ENCODE data around the gene BICD1.
"Not testable (repeated sequence)": the region's sequence is repeated elsewhere in the genome, so short reads cannot be mapped to it uniquely, and the experiment has no call there.

The BICD1 gene

DNA sequence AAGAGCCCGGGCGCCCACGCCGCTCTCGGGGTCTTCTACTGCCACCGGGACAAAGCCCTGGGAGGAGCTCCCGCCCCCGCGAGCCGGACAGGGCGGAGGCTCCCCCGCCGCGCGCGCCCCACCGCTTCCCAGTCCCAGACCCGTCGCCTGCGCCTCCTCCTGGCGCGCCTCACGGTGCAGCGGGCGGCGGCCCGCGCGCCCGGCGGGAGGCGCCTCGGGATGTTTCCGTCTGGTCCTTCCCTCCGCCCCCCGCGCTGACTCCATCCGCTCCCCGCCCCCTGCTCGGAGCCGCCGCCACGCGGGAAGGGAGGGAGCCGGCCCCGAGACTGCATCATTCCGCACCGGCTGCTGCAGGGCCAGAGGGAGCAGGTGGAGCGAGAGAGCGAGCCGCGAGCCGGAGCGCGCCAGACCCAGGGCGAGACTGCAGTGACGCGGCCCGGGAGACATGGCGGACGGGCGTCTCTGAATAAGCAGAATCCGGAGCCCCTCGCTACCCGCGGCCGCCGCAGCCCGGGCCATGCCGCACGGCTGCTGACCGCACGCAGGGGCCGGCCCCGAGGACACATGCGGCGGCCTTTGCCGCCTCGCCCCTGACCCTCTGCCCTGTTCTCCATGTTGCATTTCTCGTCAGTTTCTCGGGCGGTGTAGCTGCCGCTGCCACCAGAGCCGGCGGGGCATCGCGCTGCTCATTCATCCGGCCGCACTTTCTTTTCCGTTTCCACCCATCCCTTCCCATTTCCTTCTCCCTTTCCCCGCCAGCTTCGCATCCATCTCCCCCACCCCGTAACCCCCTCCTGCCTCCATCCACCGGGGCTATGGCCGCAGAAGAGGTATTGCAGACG lies at the start of gene BICD1:
Gene BICD1, plus strand, starts transcription at position 331 of the 842 bp plus-strand sequence. Its CDS starts 485 bp downstream, at position 816.
- no peak for FAIRE-seq

DNA sequence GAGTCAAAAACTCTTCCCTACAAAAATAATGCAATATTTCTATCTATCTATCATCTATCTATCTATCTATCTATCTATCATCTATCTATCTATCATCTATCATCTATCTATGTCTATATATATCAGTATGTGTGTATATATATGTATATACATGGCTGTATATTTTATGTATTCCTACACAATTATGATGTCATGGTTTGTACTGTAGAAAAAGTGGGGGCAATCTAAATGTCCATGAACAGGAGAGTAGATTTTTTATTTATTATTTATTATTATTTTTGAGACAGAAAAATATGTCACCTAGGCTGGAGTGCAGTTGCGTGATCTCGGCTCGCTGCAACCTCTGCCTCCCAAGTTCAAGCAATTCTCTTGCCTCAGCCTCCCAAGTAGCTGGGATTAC lies 45.6 kb upstream of the BICD1 start:
- FAIRE-seq = no peak

DNA sequence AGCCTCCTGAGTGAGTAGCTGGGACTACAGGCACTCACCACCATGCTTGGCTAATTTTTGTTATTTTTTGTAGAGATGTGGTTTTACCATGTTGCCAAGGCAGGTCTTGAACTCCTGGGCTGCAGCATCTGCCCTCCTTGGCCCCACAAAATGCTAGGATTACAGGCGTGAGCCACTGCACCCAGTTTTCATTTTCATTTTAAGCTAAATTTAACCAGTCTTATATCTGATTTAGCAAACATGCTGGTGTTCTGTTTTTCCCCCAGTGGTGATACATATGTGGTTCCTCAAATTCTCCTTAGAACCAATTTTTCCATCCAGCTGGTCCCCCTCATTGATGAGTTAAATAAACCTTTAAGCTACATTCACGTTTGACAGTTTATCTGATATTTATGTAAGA lies 43.8 kb upstream of the BICD1 start:
- no peak for FAIRE-seq

DNA sequence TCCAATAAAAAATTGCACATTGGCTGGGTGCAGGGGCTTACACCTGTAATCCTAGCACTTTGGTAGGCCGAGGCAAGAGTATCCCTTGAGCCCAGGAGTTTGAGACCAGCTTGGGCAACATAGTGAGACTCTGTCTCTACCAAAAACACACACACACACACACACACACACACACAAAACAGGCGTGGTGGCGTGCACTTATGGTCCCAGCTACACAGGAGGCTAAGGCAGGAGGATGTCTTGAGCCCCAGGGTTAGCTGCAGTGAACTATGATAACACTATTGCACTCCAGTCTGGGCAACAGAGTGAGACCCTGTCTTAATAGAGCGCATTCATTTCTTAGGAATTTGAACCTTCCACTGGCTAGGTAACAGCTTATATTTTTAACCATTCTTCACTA lies 42.9 kb upstream of the BICD1 start:
- no peak for FAIRE-seq

DNA sequence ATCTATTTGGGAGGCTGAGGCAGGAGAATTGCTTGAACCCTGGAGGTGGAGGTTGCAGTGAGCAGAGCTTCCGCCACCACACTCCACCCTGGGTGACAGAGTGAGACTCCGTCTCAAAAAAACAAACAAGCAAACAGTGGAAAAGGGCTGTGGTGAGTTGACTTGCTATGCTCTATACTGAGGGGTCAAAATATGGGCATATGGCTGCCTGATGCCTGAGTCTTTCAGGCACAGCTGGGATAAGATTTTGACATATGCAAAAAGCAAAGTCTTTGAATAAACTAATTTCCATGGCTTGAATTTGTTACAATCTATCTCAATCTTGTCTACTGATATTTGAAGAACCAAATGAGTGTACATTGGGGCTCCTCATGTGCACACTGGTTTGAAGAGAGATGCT lies 40.4 kb upstream of the BICD1 start:
- FAIRE-seq = no peak

DNA sequence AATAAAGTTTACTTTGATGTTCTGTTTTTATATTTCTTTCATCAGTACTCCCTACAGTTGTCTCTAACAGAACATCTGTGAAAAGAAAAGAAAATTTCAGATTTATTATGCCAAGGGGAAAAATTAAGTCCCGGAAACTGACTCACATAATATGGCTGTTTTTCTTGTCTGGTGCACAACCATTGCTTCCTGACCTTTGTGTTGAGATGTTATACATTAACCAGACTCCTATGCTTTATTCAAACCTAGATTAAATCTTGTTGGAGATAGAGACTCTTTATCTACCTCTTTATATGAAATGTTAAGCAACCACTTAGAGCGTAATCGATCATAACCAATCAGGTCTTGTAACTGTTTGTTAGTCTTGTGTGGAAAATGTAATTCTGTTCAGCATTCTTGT lies 37.6 kb upstream of the BICD1 start:
- FAIRE-seq = no peak

DNA sequence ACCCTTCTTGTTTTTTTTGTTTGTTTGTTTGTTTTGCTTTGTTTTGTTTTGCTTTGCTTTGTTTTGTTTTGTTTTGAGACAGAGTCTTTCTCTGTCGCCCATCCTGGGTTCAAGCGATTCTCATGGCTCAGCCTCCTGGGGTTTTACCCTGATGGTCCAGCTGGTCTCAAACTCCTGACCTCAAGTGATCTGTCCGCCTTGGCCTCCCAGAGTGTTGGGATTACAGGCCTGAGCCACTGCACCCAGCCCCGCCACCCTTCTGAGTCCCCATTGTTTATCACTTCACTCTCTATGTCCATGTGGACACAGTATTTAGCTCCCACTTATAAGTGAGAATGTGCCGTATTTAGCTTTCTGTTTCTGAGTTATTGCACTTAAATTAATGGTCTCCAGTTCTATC lies 36.9 kb upstream of the BICD1 start:
- no peak for FAIRE-seq

DNA sequence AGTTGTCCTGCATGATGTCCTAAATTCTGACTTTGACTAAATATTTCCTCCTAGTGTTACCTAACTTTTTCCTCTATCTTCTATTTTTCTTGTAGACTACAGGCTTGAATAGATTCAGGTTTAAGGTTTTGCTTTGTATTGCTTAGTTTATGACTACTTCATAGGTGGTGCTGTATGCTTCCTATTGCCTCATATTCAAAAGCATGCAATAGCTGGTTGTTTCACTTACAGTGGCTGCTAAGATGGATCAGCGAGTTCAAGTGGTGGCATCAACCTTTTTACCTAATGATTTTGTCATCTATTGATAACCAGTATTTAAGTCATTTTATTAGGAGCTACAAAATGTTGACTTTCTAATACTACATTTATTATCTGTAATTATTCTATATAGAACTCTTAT lies 36.3 kb upstream of the BICD1 start:
- no peak for FAIRE-seq

DNA sequence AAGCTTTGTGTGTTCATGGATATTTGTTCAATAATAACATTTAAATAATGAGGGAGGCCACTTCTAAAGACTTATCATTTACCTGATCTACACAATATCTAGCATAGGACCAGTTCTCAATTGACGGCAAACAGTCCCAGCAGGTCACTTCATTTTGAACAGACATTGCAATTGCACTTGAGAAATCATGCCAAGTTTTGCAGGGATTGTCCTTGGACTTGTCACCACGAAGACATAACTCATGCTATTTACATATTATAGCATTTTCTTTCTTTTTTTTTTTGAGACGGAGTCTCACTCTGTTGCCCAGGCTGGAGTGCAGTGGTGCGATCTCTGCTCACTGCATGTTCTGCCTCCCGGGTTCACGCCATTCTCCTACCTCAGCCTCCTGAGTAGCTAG lies 34.5 kb upstream of the BICD1 start:
- FAIRE-seq = no peak

DNA sequence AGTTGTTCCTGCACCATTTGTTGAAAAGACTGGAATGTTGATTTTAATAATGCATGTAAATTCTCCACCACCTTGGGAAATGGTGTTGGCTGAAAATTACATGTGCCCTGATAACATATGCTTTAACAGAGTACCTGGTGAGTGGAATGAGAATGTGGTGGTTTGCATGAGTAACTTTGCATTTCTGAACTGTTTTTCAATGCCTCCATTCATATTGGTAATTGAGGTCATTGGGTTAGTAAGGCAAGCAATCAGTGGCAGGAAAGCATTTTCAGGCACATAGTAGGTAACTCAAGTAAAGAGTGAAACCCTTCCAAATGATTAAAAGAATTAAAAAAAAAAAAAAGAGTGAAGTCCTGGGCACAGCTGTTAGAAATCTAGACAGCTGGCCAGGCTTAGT lies 32.2 kb upstream of the BICD1 start:
- no peak for FAIRE-seq

DNA sequence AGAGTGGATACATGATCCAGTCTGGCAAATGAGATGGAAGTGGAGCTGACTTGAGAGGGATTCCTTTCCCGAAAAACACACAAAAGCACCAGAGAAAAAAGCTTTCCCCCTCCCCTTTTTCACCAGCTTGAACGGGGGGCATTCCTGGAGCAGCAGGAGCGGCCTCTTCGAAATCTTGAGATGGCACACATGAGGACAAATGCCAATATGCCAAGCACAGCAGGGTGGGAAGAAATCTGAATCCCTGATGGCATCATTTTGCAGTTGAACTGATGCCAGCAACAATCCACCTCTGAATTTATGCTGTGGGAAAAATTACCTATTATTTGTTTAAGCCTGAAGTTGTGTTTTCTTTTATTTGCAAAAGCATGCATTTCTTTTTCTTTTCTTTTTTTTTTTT lies 29.7 kb upstream of the BICD1 start:
- no peak for FAIRE-seq

DNA sequence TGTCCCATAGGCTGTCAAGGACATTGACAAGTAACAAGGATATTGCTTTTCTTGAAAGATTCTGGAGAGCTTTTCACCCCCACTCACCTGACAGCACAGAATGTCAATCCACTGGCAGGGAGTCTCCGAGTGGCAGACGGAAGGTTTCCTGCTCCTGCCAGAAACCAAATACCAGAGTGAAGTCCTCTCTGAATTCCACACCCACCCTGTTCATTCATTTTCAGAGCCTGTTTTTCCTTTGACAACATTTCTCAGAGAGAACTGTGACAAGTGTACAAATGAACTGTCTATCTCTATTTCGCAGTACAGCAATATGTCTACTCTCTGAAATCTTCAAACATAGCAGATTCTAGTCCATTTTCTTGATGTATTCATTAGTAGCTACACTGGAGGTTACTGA lies 26.2 kb upstream of the BICD1 start:
- no peak for FAIRE-seq

DNA sequence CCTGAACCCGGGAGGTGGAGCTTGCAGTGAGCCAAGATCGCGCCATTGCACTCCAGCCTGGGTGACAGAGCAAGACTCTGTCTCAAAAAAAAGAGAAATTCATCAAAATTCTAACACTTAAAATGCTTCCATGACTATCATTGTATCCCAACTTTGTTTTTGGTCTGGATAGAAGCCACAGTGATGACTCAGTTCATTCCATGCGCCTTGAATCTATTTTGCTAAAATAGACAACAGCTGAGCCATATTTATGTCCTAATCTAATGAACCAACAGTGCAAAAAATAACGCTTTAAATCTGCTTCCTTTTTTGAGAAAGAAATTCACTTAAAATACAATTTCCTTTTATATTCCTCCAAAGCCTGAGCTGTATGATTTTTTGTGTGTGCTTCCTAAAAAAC lies 23.2 kb upstream of the BICD1 start:
- no peak for FAIRE-seq

DNA sequence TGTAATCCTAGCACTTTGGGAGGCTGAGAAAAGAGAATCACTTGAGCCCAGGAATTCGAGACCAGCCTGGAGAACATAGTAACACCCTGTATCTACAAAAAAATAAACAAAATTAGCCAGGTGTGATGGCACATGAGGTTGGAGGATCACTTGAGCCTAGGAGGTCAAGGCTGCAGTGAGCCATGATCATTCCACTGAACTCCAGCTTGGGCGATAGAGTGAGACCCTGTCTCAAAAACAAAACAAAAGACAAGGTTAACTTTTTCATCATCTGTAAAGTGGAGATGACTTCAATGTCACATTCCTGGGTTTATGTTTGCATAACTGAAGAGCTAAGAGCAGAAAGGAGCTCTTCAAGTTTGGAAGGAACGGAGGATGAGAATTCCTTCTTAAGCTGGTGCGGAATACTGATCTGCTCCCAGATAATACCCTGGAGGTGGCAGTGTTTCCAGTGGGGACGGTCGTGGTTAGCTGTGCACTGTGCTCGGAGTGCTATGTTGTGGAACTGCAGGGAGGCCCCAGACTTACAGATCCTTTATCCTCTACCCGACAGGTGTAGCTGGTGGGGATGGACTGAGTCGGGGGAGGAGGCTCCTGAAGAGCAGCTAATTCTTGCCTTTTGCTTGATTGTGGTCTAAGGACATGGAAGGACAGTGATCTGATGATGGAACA lies 22.5 kb upstream of the BICD1 start:
- FAIRE-seq = no peak

DNA sequence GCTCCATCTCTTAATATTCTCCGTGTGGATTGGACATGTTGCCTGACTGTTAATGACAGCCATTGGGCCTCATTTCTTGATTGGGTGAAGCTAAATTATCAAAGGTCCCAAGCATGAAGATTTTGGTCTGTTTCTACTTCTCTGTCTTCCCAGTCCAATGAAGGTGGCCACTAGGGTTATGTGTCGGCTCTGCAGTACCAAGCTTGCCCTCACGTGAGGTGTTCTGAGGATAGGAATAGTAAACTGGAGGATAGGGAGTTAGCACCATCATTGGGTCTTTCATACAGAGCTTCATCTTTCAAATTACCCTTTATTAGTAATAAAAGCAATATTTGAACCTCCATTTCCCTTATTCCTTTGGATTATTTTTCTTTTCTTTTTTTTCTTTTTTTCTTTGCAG lies 21.9 kb upstream of the BICD1 start:
- FAIRE-seq = no peak

DNA sequence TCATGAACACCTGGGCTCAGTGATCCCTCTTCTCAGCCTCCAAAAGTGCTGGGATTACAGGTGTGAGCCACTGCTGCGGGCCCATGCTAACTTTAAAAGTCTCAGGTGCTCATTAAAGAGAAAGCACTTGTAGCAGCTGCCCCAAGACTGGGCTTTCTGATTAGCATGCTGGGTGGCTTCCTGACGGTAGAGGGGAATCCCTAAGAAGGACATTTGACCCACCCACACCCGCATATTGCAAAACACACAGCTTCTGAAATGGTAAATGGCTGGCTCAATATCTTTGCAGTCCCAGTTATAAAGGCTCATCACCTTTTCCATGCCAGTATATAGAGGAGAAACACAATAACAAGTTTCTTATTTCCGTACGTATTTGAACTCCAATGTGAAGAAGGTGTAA lies 19.3 kb upstream of the BICD1 start:
- no peak for FAIRE-seq

DNA sequence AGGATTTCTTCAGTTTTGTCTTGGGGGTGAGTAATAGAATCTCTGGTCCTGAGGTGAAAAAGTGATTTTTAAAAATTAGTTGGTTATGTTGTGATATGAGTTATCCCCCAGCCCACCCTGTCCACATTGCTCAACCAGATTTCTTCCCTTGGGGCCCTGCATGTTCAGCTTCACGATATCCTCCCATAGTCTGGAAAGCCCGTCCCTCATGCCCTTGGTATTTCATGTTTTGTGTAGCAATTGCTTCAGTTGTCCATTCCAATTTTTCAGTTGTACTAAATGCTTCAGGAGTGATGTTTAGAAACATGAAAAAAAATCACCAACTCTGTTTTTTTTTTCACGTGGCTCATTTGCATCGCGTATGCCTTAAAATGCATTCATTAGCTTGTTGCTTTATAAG lies 17.5 kb upstream of the BICD1 start:
- no peak for FAIRE-seq

DNA sequence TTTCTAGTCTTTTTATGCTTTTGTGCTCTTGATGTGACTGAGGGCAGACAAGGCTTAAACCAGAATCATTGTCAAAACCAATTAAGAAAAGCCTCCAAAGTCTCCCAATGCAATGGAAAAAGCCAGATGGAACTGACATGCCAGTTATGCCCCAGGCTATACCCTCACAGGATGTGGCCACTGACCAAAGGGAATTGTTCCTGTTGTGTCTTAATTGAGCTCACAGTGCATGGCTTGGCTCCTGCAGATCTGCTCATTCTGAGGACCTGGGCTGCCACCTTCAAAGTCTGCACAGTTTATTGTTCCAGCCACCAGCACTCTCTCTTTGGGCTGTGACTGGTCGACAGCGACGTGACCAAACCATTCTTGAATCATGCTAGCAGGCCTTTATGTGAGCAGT lies 17.1 kb upstream of the BICD1 start:
- FAIRE-seq = no peak

DNA sequence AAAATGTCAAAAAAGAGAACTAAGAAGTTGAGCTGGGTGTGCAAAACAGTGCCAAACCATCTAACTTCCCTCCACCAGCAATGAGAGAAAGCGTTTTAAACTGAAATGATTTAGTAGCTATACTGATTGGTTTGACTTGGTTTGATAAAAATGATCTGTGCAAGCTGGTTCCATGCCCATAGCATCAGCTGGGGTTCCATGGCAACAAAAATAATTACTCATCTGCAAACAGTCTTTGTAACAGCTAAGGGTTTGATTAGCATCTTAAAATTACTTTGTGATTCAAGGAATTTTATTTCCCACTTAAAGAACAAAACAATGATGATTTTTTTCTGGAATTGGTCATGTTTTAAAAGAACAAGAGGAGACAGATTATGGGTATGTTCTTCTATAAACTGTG lies 15.0 kb upstream of the BICD1 start:
- FAIRE-seq = no peak

DNA sequence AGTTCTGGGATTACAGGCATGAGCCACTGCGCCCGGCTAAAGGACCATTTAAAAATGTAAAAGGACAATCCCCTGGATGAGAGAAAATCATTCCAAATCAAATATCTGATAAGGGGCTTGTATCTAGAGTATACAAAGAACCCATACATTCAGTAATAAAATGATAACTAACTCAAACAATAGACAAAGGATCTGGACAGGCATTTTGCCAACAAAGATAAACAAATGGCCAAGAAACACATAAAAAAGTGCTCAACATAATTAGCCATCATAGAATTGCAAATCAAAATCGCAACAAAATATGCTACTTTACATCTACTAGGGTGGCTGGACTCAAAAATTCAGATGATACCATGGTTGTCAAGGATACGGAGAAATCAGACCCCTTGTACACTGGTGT lies 8.5 kb upstream of the BICD1 start:
- no peak for FAIRE-seq

DNA sequence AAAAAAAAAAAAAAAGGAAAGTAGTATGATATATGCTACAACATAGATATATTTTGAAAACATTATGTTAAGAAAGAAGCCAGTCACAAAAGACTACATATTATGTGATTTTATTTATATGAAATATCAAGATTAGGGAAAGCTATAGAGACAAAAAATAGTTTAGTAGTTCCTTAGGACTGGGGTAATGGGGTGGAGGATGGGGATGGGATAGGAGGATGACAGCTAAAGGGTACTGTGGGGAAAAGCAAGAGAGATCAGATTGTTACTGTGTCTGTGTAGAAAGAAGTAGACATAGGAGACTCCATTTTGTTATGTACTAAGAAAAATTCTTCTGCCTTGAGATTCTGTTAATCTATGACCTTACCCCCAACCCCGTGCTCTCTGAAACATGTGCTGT lies 7.4 kb upstream of the BICD1 start:
- not testable (repeated sequence) for FAIRE-seq

DNA sequence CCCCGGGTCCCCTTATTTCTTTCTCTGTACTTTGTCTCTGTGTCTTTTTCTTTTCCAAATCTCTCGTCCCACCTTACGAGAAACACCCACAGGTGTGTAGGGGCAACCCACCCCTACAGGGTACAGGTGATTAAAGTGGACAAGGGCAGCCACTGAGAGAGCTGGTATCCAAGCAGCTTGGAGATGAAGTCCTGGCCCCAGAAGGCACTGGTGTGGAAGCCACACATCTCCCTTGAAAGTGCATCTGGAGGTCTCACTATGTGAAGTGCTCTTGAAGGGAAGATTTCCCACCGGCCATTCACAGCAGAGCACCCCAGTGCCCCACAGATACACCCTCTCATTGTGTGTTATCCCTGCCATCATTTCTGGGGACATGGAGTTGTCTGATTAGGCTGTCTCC lies 6.3 kb upstream of the BICD1 start:
- FAIRE-seq = no peak

DNA sequence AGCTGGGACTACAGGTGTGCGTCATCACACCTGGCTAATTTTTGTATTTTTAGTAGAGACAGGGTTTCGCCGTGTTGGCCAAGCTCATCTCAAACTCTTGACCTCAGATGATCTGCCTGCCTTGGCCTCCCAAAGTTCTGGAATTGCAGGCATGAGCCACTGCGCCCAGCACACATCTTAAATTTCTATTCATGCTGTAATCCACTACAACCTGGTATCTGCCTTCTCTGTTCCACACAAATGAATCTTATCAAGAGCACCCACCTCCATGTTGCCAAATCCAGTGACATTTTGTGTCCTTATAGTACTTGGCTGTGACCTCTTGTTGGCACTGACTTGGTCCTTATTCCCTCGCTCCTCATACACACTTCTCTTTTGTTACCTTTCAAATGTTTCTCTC lies 5.8 kb upstream of the BICD1 start:
- FAIRE-seq = no peak

DNA sequence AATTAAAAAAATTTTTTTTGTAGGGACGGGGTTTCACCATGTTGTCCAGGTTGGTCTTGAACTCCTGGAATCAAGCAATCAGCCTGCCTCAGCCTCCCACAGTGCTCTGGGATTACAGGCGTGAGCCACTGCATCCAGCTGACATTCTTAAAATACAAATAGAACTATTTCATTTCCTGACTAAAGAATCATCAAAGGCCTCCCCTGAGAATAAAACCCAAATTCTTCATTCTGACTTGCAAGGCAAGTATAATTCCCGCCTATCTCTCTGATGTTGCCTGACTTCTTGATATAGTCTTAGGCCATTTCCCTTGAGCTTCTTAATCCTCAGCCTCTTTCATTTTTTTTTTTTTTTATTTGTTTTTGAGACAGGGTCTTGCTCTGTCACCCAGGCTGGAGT lies 4.4 kb upstream of the BICD1 start:
- no peak for FAIRE-seq

Data from TTC549 (cell line).